ENCODE results near the gene MAP1B.

GRCh38 chr5:72117307-72117706 is 10.0 kb downstream of the MAP1B start:
- TF ChIP-seq CTCF (IDR thresholded peaks at IDR 0.05; ENCODE audit: low read length) = no peak
- no peak for TF ChIP-seq EZH2 (optimal IDR thresholded peaks at IDR 0.05; ENCODE audit: low read depth, low read length)

Data from MM.1S (cell line).